Measurements from ENCODE around the gene RHOA. TPM values are rescaled to one million over a fixed set of nuclear protein-coding genes. Genes with fewer than 3 reads are reported as not detected.
A peak's percentile ranks its signal among the peaks of the same experiment; 100 is the strongest.

The RHOA gene
- total RNA-seq, 1 donor from 2014 or later: 538 TPM

DNA sequence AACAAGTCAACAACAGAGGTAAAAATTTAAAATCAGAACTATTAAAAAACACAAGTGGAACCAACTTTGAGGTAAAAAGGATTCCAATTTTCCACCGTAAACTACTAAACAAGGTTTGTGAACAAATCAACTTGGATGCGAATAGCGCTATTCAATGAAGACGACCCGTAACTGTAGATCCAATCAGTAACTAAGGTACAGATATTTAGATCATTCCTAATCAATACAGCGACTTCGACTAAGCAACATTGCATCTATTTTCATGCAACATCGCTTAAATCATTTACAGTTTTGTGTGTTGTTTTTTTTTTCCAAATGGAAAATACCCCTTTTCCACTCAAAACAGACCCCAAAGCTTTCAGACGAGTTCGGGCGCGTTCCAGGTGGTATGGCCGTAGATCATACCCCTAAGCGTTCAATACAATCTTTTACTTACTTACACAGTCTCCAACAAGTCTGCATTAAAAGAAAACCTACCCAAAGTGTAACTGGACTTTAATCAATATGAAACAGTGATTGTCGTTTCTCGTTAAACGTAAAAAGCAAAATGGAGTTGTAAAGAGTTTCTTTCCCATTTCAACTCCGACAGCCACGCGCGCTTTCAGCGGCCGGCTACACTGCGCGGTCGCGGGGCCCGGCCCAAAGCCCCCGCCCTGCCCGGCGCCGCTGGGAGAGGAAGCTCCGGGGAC lies 786 bp downstream of the RHOA start:
- peaks cover 19% of the 10 kb centered on the region for H3K4me1 Mint-ChIP-seq (ENCODE audit: low read depth, unreplicated experiment)
- no peaks in the 10 kb centered on the region for H3K27me3 ChIP-seq (ENCODE audit: insufficient read depth, low read length)

DNA sequence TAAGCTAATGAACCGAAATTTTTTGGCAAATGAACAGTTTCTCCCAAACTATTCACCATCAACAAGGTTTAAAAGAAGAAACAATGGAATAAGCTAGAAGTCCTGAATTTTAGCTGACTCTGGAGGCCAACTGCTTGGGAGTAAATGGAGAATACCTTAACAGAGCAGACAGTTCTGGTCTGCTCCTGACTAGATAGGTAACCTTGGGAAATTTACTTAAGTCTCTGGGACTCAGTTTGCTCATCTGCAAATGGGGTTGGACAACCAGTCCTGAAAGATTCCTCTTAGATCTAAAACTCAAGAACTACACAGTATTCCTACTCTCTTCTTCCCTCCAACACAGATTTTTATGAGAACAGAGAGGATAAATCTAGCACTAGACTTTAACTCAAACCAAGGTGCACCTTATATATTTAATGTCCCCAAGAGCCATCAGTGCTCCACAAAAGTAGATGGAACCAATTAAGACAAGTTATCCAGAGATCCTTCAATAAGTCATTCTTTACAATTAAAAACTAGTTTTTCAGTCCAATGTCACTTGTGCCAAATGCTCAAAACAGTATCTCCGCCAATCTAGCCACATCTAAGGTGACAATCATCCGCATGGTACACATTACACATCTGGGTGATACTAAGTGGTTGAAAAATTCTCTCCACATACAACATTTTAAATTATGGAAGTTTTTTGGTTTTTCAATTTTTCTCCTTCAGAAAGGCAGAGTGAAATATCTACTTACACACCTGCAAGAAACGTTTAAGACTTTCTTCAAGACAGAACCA lies 1.5 kb downstream of the RHOA start:
- Mint-ChIP-seq H3K27ac (ENCODE audit: unreplicated experiment) (peak overlapping the region; percentile 96), H3K9me3 (ENCODE audit: unreplicated experiment) (no peaks in the 10 kb centered on the region), H3K27me3 (ENCODE audit: low read depth, unreplicated experiment) (no peaks in the 10 kb centered on the region), H3K4me3 (ENCODE audit: unreplicated experiment) (peak overlapping the region; percentile 98), H3K4me1 (ENCODE audit: low read depth, unreplicated experiment) (peaks cover 21% of the 10 kb centered on the region), H3K36me3 (ENCODE audit: low read depth, unreplicated experiment) (peaks cover 15% of the 10 kb centered on the region)
- peak overlapping the region; percentile 92 for H3K4me2 ChIP-seq (ENCODE audit: low read length)
- no peaks in the 10 kb centered on the region for H3K9me3 ChIP-seq (ENCODE audit: insufficient read depth, low read depth, low read length)
- no peaks in the 10 kb centered on the region for H3K36me3 ChIP-seq (ENCODE audit: insufficient read depth, low read length)
- H2AFZ ChIP-seq (ENCODE audit: low read depth, low read length): no peak overlapping the region
- H4K20me1 ChIP-seq (ENCODE audit: insufficient read depth, low read length): peaks cover 59% of the 10 kb centered on the region
- H3K4me3 ChIP-seq (ENCODE audit: insufficient read depth, low read depth, low read length): peak overlapping the region; percentile 99
- H3K27me3 ChIP-seq (ENCODE audit: insufficient read depth, low read length): no peaks in the 10 kb centered on the region
- TF ChIP-seq, protein P1, sequence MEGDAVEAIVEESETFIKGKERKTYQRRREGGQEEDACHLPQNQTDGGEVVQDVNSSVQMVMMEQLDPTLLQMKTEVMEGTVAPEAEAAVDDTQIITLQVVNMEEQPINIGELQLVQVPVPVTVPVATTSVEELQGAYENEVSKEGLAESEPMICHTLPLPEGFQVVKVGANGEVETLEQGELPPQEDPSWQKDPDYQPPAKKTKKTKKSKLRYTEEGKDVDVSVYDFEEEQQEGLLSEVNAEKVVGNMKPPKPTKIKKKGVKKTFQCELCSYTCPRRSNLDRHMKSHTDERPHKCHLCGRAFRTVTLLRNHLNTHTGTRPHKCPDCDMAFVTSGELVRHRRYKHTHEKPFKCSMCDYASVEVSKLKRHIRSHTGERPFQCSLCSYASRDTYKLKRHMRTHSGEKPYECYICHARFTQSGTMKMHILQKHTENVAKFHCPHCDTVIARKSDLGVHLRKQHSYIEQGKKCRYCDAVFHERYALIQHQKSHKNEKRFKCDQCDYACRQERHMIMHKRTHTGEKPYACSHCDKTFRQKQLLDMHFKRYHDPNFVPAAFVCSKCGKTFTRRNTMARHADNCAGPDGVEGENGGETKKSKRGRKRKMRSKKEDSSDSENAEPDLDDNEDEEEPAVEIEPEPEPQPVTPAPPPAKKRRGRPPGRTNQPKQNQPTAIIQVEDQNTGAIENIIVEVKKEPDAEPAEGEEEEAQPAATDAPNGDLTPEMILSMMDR (IDR thresholded peaks at IDR 0.05; ENCODE audit: insufficient read depth, low read depth, low read length): no peak
- TF ChIP-seq EZH2 (IDR thresholded peaks at IDR 0.05; ENCODE audit: insufficient read depth, low read length): no peak
- no peak for FAIRE-seq
- H3K9ac ChIP-seq (ENCODE audit: low read length): peak overlapping the region; percentile 94
- DNase-seq (ENCODE audit: low read depth): no peak
- H3K4me1 ChIP-seq (ENCODE audit: insufficient read depth, low read length): peaks cover 29% of the 10 kb centered on the region
- peaks cover 92% of the 10 kb centered on the region for H3K79me2 ChIP-seq (ENCODE audit: insufficient read depth, low read length)
- peak overlapping the region; percentile 96 for H3K27ac ChIP-seq (ENCODE audit: low read depth, low read length)

More for the DNA sequence above, 786 bp downstream of the RHOA start:
- Histone ChIP-seq H3K79me2 (ENCODE audit: insufficient read depth, low read length) (peaks cover 84% of the 10 kb centered on the region), H3K4me1 (ENCODE audit: insufficient read depth, low read length) (peaks cover 29% of the 10 kb centered on the region), H3K9ac (ENCODE audit: low read length) (peak overlapping the region; percentile 94), H3K36me3 (ENCODE audit: insufficient read depth, low read length) (no peaks in the 10 kb centered on the region), H4K20me1 (ENCODE audit: insufficient read depth, low read length) (peaks cover 52% of the 10 kb centered on the region), H3K27ac (ENCODE audit: low read depth, low read length) (peak overlapping the region; percentile 96), H2AFZ (ENCODE audit: low read depth, low read length) (no peak overlapping the region), H3K4me3 (ENCODE audit: insufficient read depth, low read depth, low read length) (peak overlapping the region; percentile 99), H3K4me2 (ENCODE audit: low read length) (peak overlapping the region; percentile 92), H3K9me3 (ENCODE audit: insufficient read depth, low read depth, low read length) (no peaks in the 10 kb centered on the region)
- Mint-ChIP-seq H3K27ac (ENCODE audit: unreplicated experiment) (peak overlapping the region; percentile 96), H3K4me3 (ENCODE audit: unreplicated experiment) (peak overlapping the region; percentile 98), H3K27me3 (ENCODE audit: low read depth, unreplicated experiment) (no peaks in the 10 kb centered on the region), H3K9me3 (ENCODE audit: unreplicated experiment) (no peaks in the 10 kb centered on the region), H3K36me3 (ENCODE audit: low read depth, unreplicated experiment) (peaks cover 15% of the 10 kb centered on the region)
- TF ChIP-seq, protein P1 (IDR thresholded peaks at IDR 0.05; ENCODE audit: insufficient read depth, low read depth, low read length): no peak
- no peak for TF ChIP-seq EZH2 (IDR thresholded peaks at IDR 0.05; ENCODE audit: insufficient read depth, low read length)
- no peak for FAIRE-seq
- DNase-seq (ENCODE audit: low read depth): no peak

Data from astrocyte (in vitro differentiated cells and primary cell).